ENCODE results near the gene PIGO.

The PIGO gene

GRCh38 chr9:35073279-35073612, 23.1 kb downstream of the PIGO start:
- H3K27ac ChIP-seq = peak overlapping the region; percentile 96 to 99
- no peak for DNase-seq
- intact Hi-C loops (cut with DNase I; ENCODE audit: low total_unique reads) = no loop called here
- H3K4me1 ChIP-seq = peaks cover 0 to 36% (median 33%) of the 10 kb centered on the region in 4 donors
- H3K36me3 ChIP-seq = peaks cover 0 to 20% (median 1%) of the 10 kb centered on the region in 3 donors
- H3K9me3 ChIP-seq = no peaks in the 10 kb centered on the region
- no peak overlapping the region for H3K4me3 ChIP-seq
- no peaks in the 10 kb centered on the region for H3K27me3 ChIP-seq
- TF ChIP-seq CTCF (IDR thresholded peaks at IDR 0.05) = no peak

GRCh38 chr9:35072461-35073278, 23.7 kb downstream of the PIGO start, which contains the start of gene VCP:
TSS of gene VCP (minus strand) at chr9:35072625. CDS start at chr9:35072353, 272 bp downstream.
- TF ChIP-seq CTCF (IDR thresholded peaks at IDR 0.05) = no peak
- Histone ChIP-seq H3K4me1 (peaks cover 0 to 42% (median 35%) of the 10 kb centered on the region in 4 donors), H3K27ac (peak within 1 kb of the TSS; percentile 96 to 99), H3K27me3 (no peaks in the 10 kb centered on the region), H3K9me3 (no peaks in the 10 kb centered on the region), H3K4me3 (peak within 1 kb of the TSS; percentile 85 to 95), H3K36me3 (peaks cover 3 to 26% (median 7%) of the 10 kb centered on the region in 3 donors)
- intact Hi-C loops (cut with DNase I; ENCODE audit: low total_unique reads) = no loop called here
- peak; percentile 97 to 99 for DNase-seq

GRCh38 chr9:35071814-35072460, 24.5 kb downstream of the PIGO start:
- peaks cover 10 to 33% (median 14%) of the 10 kb centered on the region in 3 donors for H3K36me3 ChIP-seq
- H3K27me3 ChIP-seq = no peaks in the 10 kb centered on the region
- peak; percentile 86 to 90 for DNase-seq
- H3K9me3 ChIP-seq = no peaks in the 10 kb centered on the region
- peaks cover 0 to 47% (median 36%) of the 10 kb centered on the region in 4 donors for H3K4me1 ChIP-seq
- H3K27ac ChIP-seq = peak overlapping the region; percentile 96 to 99
- intact Hi-C loops (cut with DNase I; ENCODE audit: low total_unique reads) = no loop called here
- TF ChIP-seq CTCF (IDR thresholded peaks at IDR 0.05) = peak; percentile 20 to 24
- peak overlapping the region; percentile 85 to 95 for H3K4me3 ChIP-seq

GRCh38 chr9:35070823-35071813, 25.3 kb downstream of the PIGO start:
- Histone ChIP-seq H3K4me3 (peak overlapping the region; percentile 85 to 95), H3K4me1 (peaks cover 0 to 47% (median 36%) of the 10 kb centered on the region in 4 donors), H3K27ac (peak overlapping the region; percentile 96 to 99), H3K36me3 (peaks cover 18 to 41% (median 22%) of the 10 kb centered on the region in 3 donors), H3K9me3 (no peaks in the 10 kb centered on the region), H3K27me3 (no peaks in the 10 kb centered on the region)
- intact Hi-C loops (cut with DNase I; ENCODE audit: low total_unique reads) = no loop called here
- TF ChIP-seq CTCF (IDR thresholded peaks at IDR 0.05) = no peak
- peak in 1 of 2 donors; percentile 45 for DNase-seq

GRCh38 chr9:35069020-35069419, 27.4 kb downstream of the PIGO start:
- DNase-seq = no peak
- TF ChIP-seq CTCF (IDR thresholded peaks at IDR 0.05) = no peak
- Histone ChIP-seq H3K4me1 (peaks cover 0 to 47% (median 36%) of the 10 kb centered on the region in 4 donors), H3K9me3 (no peaks in the 10 kb centered on the region), H3K27ac (no peak overlapping the region), H3K4me3 (no peak overlapping the region), H3K36me3 (peaks cover 39 to 46% (median 43%) of the 10 kb centered on the region in 3 donors), H3K27me3 (no peaks in the 10 kb centered on the region)
- intact Hi-C loops (cut with DNase I; ENCODE audit: low total_unique reads) = loop anchor here (5.0 kb wide), 1 partner anchor 72 kb away; no protein-coding TSS in a partner anchor

All from tibial artery (tissue), 4 donors.